ENCODE results near the gene MIA2. TPM values are rescaled to one million over a fixed set of nuclear protein-coding genes. Genes with fewer than 3 reads are reported as not detected.
"Not testable (repeated sequence)": the region's sequence is repeated elsewhere in the genome, so short reads cannot be mapped to it uniquely, and the experiment has no call there.

The MIA2 gene
- 26.8 TPM for total RNA-seq

GRCh38 chr14:39233680-39234326 lies at the start of gene MIA2:
MIA2 (plus strand) TSS chr14:39233915; CDS start chr14:39234115, 200 bp downstream.
- DNase-seq, result no peak

- DNase-seq, result no peak
Observed at GRCh38 chr14:39184628-39185255, 49.0 kb upstream of the MIA2 start.

GRCh38 chr14:39185256-39186049 lies 48.3 kb upstream of the MIA2 start:
- DNase-seq, result no peak

- DNase-seq, result no peak
Observed at GRCh38 chr14:39186941-39187525, 46.7 kb upstream of the MIA2 start.

- DNase-seq, result no peak
Observed at GRCh38 chr14:39203659-39204606, 29.8 kb upstream of the MIA2 start.

- DNase-seq, result not testable (repeated sequence)
Observed at GRCh38 chr14:39207430-39207829, 26.3 kb upstream of the MIA2 start.

GRCh38 chr14:39211109-39211741 lies 22.5 kb upstream of the MIA2 start:
- no peak for DNase-seq

GRCh38 chr14:39212034-39212433 lies 21.7 kb upstream of the MIA2 start:
- DNase-seq, result no peak

GRCh38 chr14:39212693-39213092 lies 21.0 kb upstream of the MIA2 start:
- no peak for DNase-seq

- DNase-seq, result no peak
Observed at GRCh38 chr14:39217214-39217879, 16.4 kb upstream of the MIA2 start.

- no peak for DNase-seq
Observed at GRCh38 chr14:39218171-39218769, 15.4 kb upstream of the MIA2 start.

GRCh38 chr14:39219075-39219499 lies 14.6 kb upstream of the MIA2 start:
- no peak for DNase-seq

- DNase-seq, result not testable (repeated sequence)
Observed at GRCh38 chr14:39220473-39220872, 13.2 kb upstream of the MIA2 start.

GRCh38 chr14:39228044-39228443 lies 5.7 kb upstream of the MIA2 start:
- DNase-seq, result no peak

- no peak for DNase-seq
Observed at GRCh38 chr14:39228509-39229221, 5.0 kb upstream of the MIA2 start.

GRCh38 chr14:39229222-39229543 lies 4.5 kb upstream of the MIA2 start:
- DNase-seq, result no peak

GRCh38 chr14:39229601-39230110 lies 4.1 kb upstream of the MIA2 start:
- DNase-seq, result no peak

GRCh38 chr14:39230416-39231035 lies 3.2 kb upstream of the MIA2 start:
- no peak for DNase-seq

All from occipital lobe (tissue), 2 donors.